Neuronal stem cell (in vitro differentiated cells): ENCODE data around the gene ATP2C2.

Experiments
- DNase-seq: peaks from one replicate; pipeline ENCODE4 v3.0.0-alpha.2; 2013; ENCODE audit warnings: low spot score
- H2AFZ ChIP-seq: one replicate; pipeline ENCODE4 v1.6.1; 2013; ENCODE audit warnings: mild to moderate bottlenecking, low read length, inconsistent platforms
- H2AK5ac ChIP-seq: 2 replicates; pipeline ENCODE4 v1.6.1; 2013; ENCODE audit warnings: low read depth, mild to moderate bottlenecking, inconsistent platforms, low read length, moderate library complexity, mixed read lengths
- H2BK120ac ChIP-seq: 2 replicates; pipeline ENCODE4 v1.6.1; 2013; ENCODE audit warnings: low read depth, mild to moderate bottlenecking, inconsistent platforms, low read length, moderate library complexity, mixed read lengths
- H2BK12ac ChIP-seq: one replicate; pipeline ENCODE4 v1.6.1; 2013; ENCODE audit warnings: low read length, inconsistent platforms
- H2BK15ac ChIP-seq: 2 replicates; pipeline ENCODE4 v1.6.1; 2013; ENCODE audit warnings: mild to moderate bottlenecking, low read length, inconsistent platforms, mixed read lengths
- H2BK5ac ChIP-seq: one replicate; pipeline ENCODE4 v1.6.1; 2013; ENCODE audit warnings: inconsistent platforms, mild to moderate bottlenecking, low read length, moderate library complexity
- H3K14ac ChIP-seq: one replicate; pipeline ENCODE4 v1.6.1; 2013; ENCODE audit warnings: low read length, inconsistent platforms
- H3K18ac ChIP-seq: 2 replicates; pipeline ENCODE4 v1.6.1; 2013; ENCODE audit warnings: low read length, inconsistent platforms
- H3K23ac ChIP-seq: 2 replicates; pipeline ENCODE4 v1.6.1; 2013; ENCODE audit warnings: low read depth, mild to moderate bottlenecking, mixed read lengths, low read length, inconsistent platforms; ENCODE audit not compliant: poor library complexity
- H3K27ac ChIP-seq: replicated peaks from 3 replicates; pipeline ENCODE4 v1.5.1; 2013; ENCODE audit warnings: low read length, inconsistent platforms
- H3K27me3 ChIP-seq, 3 experiments: 2 replicates each; pipeline ENCODE4 v1.6.1; 2013; ENCODE audit warnings: low read length in 3 of 3, mild to moderate bottlenecking in 2 of 3, inconsistent platforms in 1 of 3, low read depth in 1 of 3, mixed read lengths in 1 of 3, moderate library complexity in 1 of 3; ENCODE audit not compliant: control insufficient read depth in 3 of 3, insufficient read depth in 3 of 3
- H3K36me3 ChIP-seq, 2 donors: replicated peaks in 1 of 2; 2 replicates each; pipeline ENCODE4 v1.6.1; 2013; ENCODE audit warnings: low read length in 2 of 2; ENCODE audit not compliant: control insufficient read depth in 2 of 2, insufficient read depth in 2 of 2
- H3K4ac ChIP-seq: 2 replicates; pipeline ENCODE4 v1.6.1; 2013; ENCODE audit warnings: inconsistent platforms, mild to moderate bottlenecking, low read length, moderate library complexity
- H3K4me1 ChIP-seq, 2 donors: 1 replicate in 1 of 2; 2 replicates in 1 of 2; pipeline ENCODE4 v1.6.1; 2013; ENCODE audit warnings: low read length in 2 of 2, low read depth in 1 of 2; ENCODE audit not compliant: control insufficient read depth in 2 of 2, insufficient read depth in 1 of 2
- H3K4me2 ChIP-seq: one replicate; pipeline ENCODE4 v1.6.1; 2013; ENCODE audit warnings: mild to moderate bottlenecking, low read length, inconsistent platforms; ENCODE audit not compliant: insufficient read depth, poor library complexity, severe bottlenecking
- H3K4me3 ChIP-seq, 2 donors: 2 replicates each; pipeline ENCODE4 v1.5.1; 2013; ENCODE audit warnings: low read length in 2 of 2, mild to moderate bottlenecking in 2 of 2, inconsistent platforms in 1 of 2, moderate library complexity in 1 of 2
- H3K79me1 ChIP-seq: one replicate; pipeline ENCODE4 v1.6.1; 2013; ENCODE audit warnings: low read depth, mild to moderate bottlenecking, inconsistent platforms, low read length, moderate library complexity
- H3K9ac ChIP-seq: one replicate; pipeline ENCODE4 v1.6.1; 2013; ENCODE audit warnings: mild to moderate bottlenecking, low read depth, low read length, inconsistent platforms; ENCODE audit not compliant: poor library complexity
- H3K9me3 ChIP-seq, 2 donors: replicated peaks in 1 of 2; 2 replicates each; pipeline versions ENCODE3 to v1.6.1; 2013; ENCODE audit warnings: low read length in 2 of 2, mild to moderate bottlenecking in 2 of 2, inconsistent platforms in 1 of 2, low read depth in 1 of 2, mixed read lengths in 1 of 2, moderate library complexity in 1 of 2; ENCODE audit not compliant: control insufficient read depth in 2 of 2, insufficient read depth in 1 of 2
- H4K8ac ChIP-seq: one replicate; pipeline ENCODE4 v1.6.1; 2013; ENCODE audit warnings: low read depth, mild to moderate bottlenecking, inconsistent platforms, low read length, moderate library complexity
- H4K91ac ChIP-seq: one replicate; pipeline ENCODE4 v1.6.1; 2013; ENCODE audit warnings: low read length, low read depth, mild to moderate bottlenecking, inconsistent platforms; ENCODE audit not compliant: poor library complexity
- WGBS, 2 donors: extraction: QIAGEN DNeasy Blood & Tissue Kit; methylation state at CpG; one replicate each; pipeline ENCODE4 v1.1.7; 2013; ENCODE audit warnings: missing lambda C conversion rate in 2 of 2, mixed read lengths in 1 of 2; ENCODE audit not compliant: insufficient read length in 2 of 2, insufficient replicate concordance in 1 of 2; ENCODE audit errors: extremely low coverage in 2 of 2; 5-methylcytosine and 5-hydroxymethylcytosine counted together

ATP2C2 gene

GRCh38 chr16:84378567-84378966, 10.2 kb downstream of the ATP2C2 start:
- H3K9ac ChIP-seq: no peak overlapping the region
- H2BK12ac ChIP-seq: no peak overlapping the region
- peak overlapping the region; percentile 64 for H2AFZ ChIP-seq
- H3K4me1 ChIP-seq: peaks cover 2 to 26% of the 10 kb centered on the region in 2 donors
- no peak overlapping the region for H3K14ac ChIP-seq
- no peak overlapping the region for H2BK15ac ChIP-seq
- H3K9me3 ChIP-seq: no peaks in the 10 kb centered on the region
- no peak overlapping the region for H2AK5ac ChIP-seq
- no peak overlapping the region for H4K8ac ChIP-seq
- H4K91ac ChIP-seq: no peak overlapping the region
- no peak overlapping the region for H3K18ac ChIP-seq
- H3K4me3 ChIP-seq: no peak overlapping the region
- H3K79me1 ChIP-seq: no peaks in the 10 kb centered on the region
- H2BK5ac ChIP-seq: no peak overlapping the region
- no peak overlapping the region for H2BK120ac ChIP-seq
- H3K4ac ChIP-seq: no peak overlapping the region
- no peak overlapping the region for H3K4me2 ChIP-seq
- no peak overlapping the region for H3K23ac ChIP-seq
- no peaks in the 10 kb centered on the region for H3K36me3 ChIP-seq
- H3K27me3 ChIP-seq: peaks cover 0 to 6% (median 0%) of the 10 kb centered on the region in 3 experiments
- no CpG with 5 or more reads among the region's 13 CpGs for WGBS, 2 donors
- DNase-seq: no peak
- H3K27ac ChIP-seq: no peak overlapping the region

- Histone ChIP-seq H3K9ac (no peak overlapping the region), H2BK12ac (no peak overlapping the region), H2BK5ac (no peak overlapping the region), H3K9me3 (peaks cover 0 to 4% of the 10 kb centered on the region in 2 donors), H4K8ac (no peak overlapping the region), H2BK120ac (no peak overlapping the region), H3K36me3 (no peaks in the 10 kb centered on the region), H2BK15ac (no peak overlapping the region), H3K18ac (no peak overlapping the region), H2AFZ (peak overlapping the region; percentile 26), H3K27me3 (peaks cover 0 to 6% (median 0%) of the 10 kb centered on the region in 3 experiments), H3K4me3 (no peak overlapping the region), H3K79me1 (no peaks in the 10 kb centered on the region), H3K4me1 (peaks cover 2 to 20% of the 10 kb centered on the region in 2 donors), H3K4me2 (no peak overlapping the region), H3K27ac (no peak overlapping the region), H2AK5ac (no peak overlapping the region), H3K14ac (no peak overlapping the region), H4K91ac (no peak overlapping the region), H3K23ac (no peak overlapping the region), H3K4ac (no peak overlapping the region)
- no CpG with 5 or more reads among the region's 11 CpGs for WGBS, 2 donors
- DNase-seq: no peak
Observed at GRCh38 chr16:84379008-84379708, 10.8 kb downstream of the ATP2C2 start.

- no CpG with 5 or more reads among the region's 3 CpGs for WGBS, 2 donors
- Histone ChIP-seq H3K27ac (no peak overlapping the region), H3K79me1 (no peaks in the 10 kb centered on the region), H2BK12ac (no peak overlapping the region), H3K9me3 (peaks cover 0 to 6% of the 10 kb centered on the region in 2 donors), H3K4me3 (no peak overlapping the region), H2AFZ (no peak overlapping the region), H2AK5ac (no peak overlapping the region), H3K9ac (no peak overlapping the region), H2BK15ac (no peak overlapping the region), H3K4me2 (no peak overlapping the region), H3K36me3 (no peaks in the 10 kb centered on the region), H3K14ac (no peak overlapping the region), H3K27me3 (peaks cover 0 to 9% (median 0%) of the 10 kb centered on the region in 3 experiments), H2BK120ac (no peak overlapping the region), H4K8ac (no peak overlapping the region), H3K4me1 (peaks cover 2 to 13% of the 10 kb centered on the region in 2 donors), H3K4ac (no peak overlapping the region), H3K18ac (no peak overlapping the region), H2BK5ac (no peak overlapping the region), H4K91ac (no peak overlapping the region), H3K23ac (no peak overlapping the region)
- no peak for DNase-seq
Observed at GRCh38 chr16:84379709-84380362, 11.5 kb downstream of the ATP2C2 start.

GRCh38 chr16:84380405-84380804, 12.1 kb downstream of the ATP2C2 start:
- no CpG with 5 or more reads among the region's 8 CpGs for WGBS, 2 donors
- H2BK5ac ChIP-seq: no peak overlapping the region
- no peak overlapping the region for H3K4me3 ChIP-seq
- H3K23ac ChIP-seq: no peak overlapping the region
- H3K4me2 ChIP-seq: no peak overlapping the region
- H3K27ac ChIP-seq: no peak overlapping the region
- no peak overlapping the region for H2AK5ac ChIP-seq
- no peak overlapping the region for H4K8ac ChIP-seq
- no peak overlapping the region for H2BK15ac ChIP-seq
- H3K4me1 ChIP-seq: peaks cover 2 to 13% of the 10 kb centered on the region in 2 donors
- H3K36me3 ChIP-seq: no peaks in the 10 kb centered on the region
- no peak overlapping the region for H2AFZ ChIP-seq
- H3K9me3 ChIP-seq: peaks cover 3 to 12% of the 10 kb centered on the region in 2 donors
- DNase-seq: no peak
- no peak overlapping the region for H2BK12ac ChIP-seq
- H4K91ac ChIP-seq: no peak overlapping the region
- no peak overlapping the region for H3K9ac ChIP-seq
- no peak overlapping the region for H3K14ac ChIP-seq
- H3K79me1 ChIP-seq: no peaks in the 10 kb centered on the region
- peaks cover 0 to 9% (median 0%) of the 10 kb centered on the region in 3 experiments for H3K27me3 ChIP-seq
- no peak overlapping the region for H2BK120ac ChIP-seq
- H3K4ac ChIP-seq: no peak overlapping the region
- H3K18ac ChIP-seq: no peak overlapping the region
